PFSK-1 (cell line): ENCODE measurements around the gene FMN1.

Experiments used
- POLR2AphosphoS5 ChIP-seq: IDR thresholded peaks from 2 replicates; pipeline ENCODE4 v1.6.1; 2012; ENCODE audit warnings: low read depth, mild to moderate bottlenecking, control low read depth, low read length, moderate library complexity
- REST ChIP-seq, 2 experiments: IDR thresholded peaks; 2 replicates each; pipeline versions ENCODE4 v1.6.1 to v1.8.0; 2011 to 2012; ENCODE audit warnings: low read depth in 2 of 2, low read length in 2 of 2, control low read depth in 1 of 2, inconsistent platforms in 1 of 2, mild to moderate bottlenecking in 1 of 2, moderate library complexity in 1 of 2; ENCODE audit not compliant: insufficient read depth in 1 of 2
- SIN3A ChIP-seq: IDR thresholded peaks from 2 replicates; pipeline ENCODE4 v1.6.1; 2012; ENCODE audit warnings: mild to moderate bottlenecking, low read length, moderate library complexity, borderline replicate concordance; ENCODE audit not compliant: insufficient read depth
- TAF1 ChIP-seq: IDR thresholded peaks from 2 replicates; pipeline ENCODE4 v1.6.1; 2012; ENCODE audit warnings: low read length, control low read depth, borderline replicate concordance; ENCODE audit not compliant: insufficient read depth

- TF ChIP-seq REST (IDR thresholded peaks at IDR 0.05; ENCODE audit: insufficient read depth in 1 of 2, low read depth in 2 of 2, low read length in 2 of 2): no peak
- no peak for TF ChIP-seq SIN3A
- no peak for TF ChIP-seq TAF1
- TF ChIP-seq POLR2AphosphoS5: no peak
Observed at GRCh38 chr15:32983679-32984078, 210.8 kb downstream of the FMN1 start.
